Hepatocyte (in vitro differentiated cells): ENCODE data around the gene AMFR. TPM values are rescaled to one million over a fixed set of nuclear protein-coding genes. Genes with fewer than 3 reads are reported as not detected.

Experiments used
- DNase-seq: peaks from one replicate; pipeline ENCODE4 v3.0.0-alpha.2; 2016; ENCODE audit warnings: low spot score
- H2AFZ ChIP-seq: fragments of 200-600 bp; sonication (generic); 2 replicates; pipeline ENCODE4 v1.6.0; 2016; ENCODE audit warnings: antibody characterized with exemption, mild to moderate bottlenecking
- H3K27ac ChIP-seq: fragments of 200-600 bp; sonication (generic); 2 replicates; pipeline ENCODE4 v1.5.1; 2016; ENCODE audit warnings: mild to moderate bottlenecking
- H3K27me3 ChIP-seq: fragments of 200-600 bp; sonication (generic); 2 replicates; pipeline ENCODE4 v1.6.1; 2016
- H3K36me3 ChIP-seq: fragments of 200-600 bp; sonication (generic); replicated peaks from 2 replicates; pipeline ENCODE4 v1.5.1; 2016; ENCODE audit warnings: low read depth; ENCODE audit not compliant: insufficient read depth
- H3K4me1 ChIP-seq: fragments of 200-600 bp; sonication (generic); 2 replicates; pipeline ENCODE4 v1.5.1; 2016; ENCODE audit warnings: mild to moderate bottlenecking, moderate library complexity; ENCODE audit not compliant: insufficient read depth
- H3K4me2 ChIP-seq: fragments of 200-600 bp; sonication (generic); 2 replicates; pipeline ENCODE4 v1.6.0; 2016
- H3K4me3 ChIP-seq: fragments of 200-600 bp; sonication (generic); 2 replicates; pipeline ENCODE4 v1.5.1; 2016; ENCODE audit warnings: mild to moderate bottlenecking
- H3K79me2 ChIP-seq: fragments of 200-600 bp; sonication (generic); 2 replicates; pipeline ENCODE4 v1.6.0; 2017; ENCODE audit warnings: mild to moderate bottlenecking
- H3K9me2 ChIP-seq: fragments of 200-600 bp; sonication (generic); replicated peaks from 2 replicates; pipeline ENCODE4 v1.6.0; 2017; ENCODE audit warnings: mild to moderate bottlenecking; ENCODE audit not compliant: insufficient read depth
- H3K9me3 ChIP-seq: fragments of 200-600 bp; sonication (generic); 2 replicates; pipeline ENCODE4 v1.5.1; 2016; ENCODE audit warnings: low read depth, mild to moderate bottlenecking
- H4K20me1 ChIP-seq: fragments of 200-600 bp; sonication (generic); 2 replicates; pipeline ENCODE4 v1.6.0; 2016; ENCODE audit warnings: mild to moderate bottlenecking; ENCODE audit not compliant: insufficient read depth, poor library complexity, severe bottlenecking
- CTCF ChIP-seq: fragments of 200-600 bp; sonication (generic); IDR thresholded peaks from 2 replicates; pipeline ENCODE4 v1.5.1; 2016; ENCODE audit warnings: antibody characterized with exemption, mild to moderate bottlenecking; ENCODE audit not compliant: poor library complexity
- EZH2 ChIP-seq: fragments of 200-600 bp; sonication (generic); IDR thresholded peaks from 2 replicates; pipeline ENCODE4 v1.6.1; 2016; ENCODE audit warnings: antibody characterized with exemption, mild to moderate bottlenecking, borderline replicate concordance
- EZH2phosphoT487 ChIP-seq: fragments of 200-600 bp; sonication (generic); IDR thresholded peaks from one replicate; pipeline ENCODE4 v1.6.1; 2018; ENCODE audit warnings: antibody characterized with exemption, mild to moderate bottlenecking, low read depth, moderate library complexity; ENCODE audit not compliant: unreplicated experiment, severe bottlenecking
- WGBS: methylation state at CpG from one replicate; pipeline ENCODE4 v1.1.6; 2016; ENCODE audit warnings: low lambda C conversion rate; ENCODE audit errors: missing lambda C conversion rate; 5-methylcytosine and 5-hydroxymethylcytosine counted together
- polyA plus RNA-seq: library from polyadenylated mRNA; unstranded; fragments of >200 nt; fragmentation: Nextera tagmentation; extraction: Ambion mirVana; gene quantifications from 2 replicates; pipeline ENCODE4 v1.2.1, GENCODE V29; 2016
- total RNA-seq: library from RNA; depleted of rRNA; stranded (reverse); fragments of >200 nt; gene quantifications from 2 replicates; pipeline ENCODE4 v1.2.3, GENCODE V29; 2014

Gene AMFR
- total and polyA plus RNA-seq, 2 experiments from 2014 or later, result 67.2 to 135 TPM

- 91% methylated on average over 2 of the region's 2 CpGs for WGBS
- no peak for DNase-seq
- H3K79me2 ChIP-seq, result peaks cover 51% of the 10 kb centered on the region
- no peak overlapping the region for H3K4me2 ChIP-seq
- no peak overlapping the region for H3K4me3 ChIP-seq
- H3K27me3 ChIP-seq, result no peaks in the 10 kb centered on the region
- no peak overlapping the region for H3K27ac ChIP-seq
- TF ChIP-seq EZH2phosphoT487, result no peak
- no peak for TF ChIP-seq CTCF
- TF ChIP-seq EZH2, result no peak
- H3K9me2 ChIP-seq, result no peaks in the 10 kb centered on the region
- H3K9me3 ChIP-seq, result no peaks in the 10 kb centered on the region
- H2AFZ ChIP-seq, result no peak overlapping the region
- peaks cover 22% of the 10 kb centered on the region for H4K20me1 ChIP-seq
- peaks cover 13% of the 10 kb centered on the region for H3K4me1 ChIP-seq
- no peaks in the 10 kb centered on the region for H3K36me3 ChIP-seq
Observed at GRCh38 chr16:56411624-56412023, 13.7 kb downstream of the AMFR start.

GRCh38 chr16:56411123-56411522 lies 14.2 kb downstream of the AMFR start:
- Histone ChIP-seq H3K27ac (no peak overlapping the region), H3K27me3 (no peaks in the 10 kb centered on the region), H3K36me3 (no peaks in the 10 kb centered on the region), H3K79me2 (peaks cover 46% of the 10 kb centered on the region), H3K4me2 (no peak overlapping the region), H3K9me2 (no peaks in the 10 kb centered on the region), H2AFZ (no peak overlapping the region), H4K20me1 (peaks cover 17% of the 10 kb centered on the region), H3K4me3 (no peak overlapping the region), H3K9me3 (no peaks in the 10 kb centered on the region), H3K4me1 (peaks cover 13% of the 10 kb centered on the region)
- 83% methylated on average over 5 of the region's 5 CpGs for whole genome bisulfite sequencing
- TF ChIP-seq EZH2phosphoT487, result no peak
- no peak for TF ChIP-seq CTCF
- no peak for TF ChIP-seq EZH2
- DNase-seq, result no peak

- DNase-seq, result no peak
- whole genome bisulfite sequencing, result 88% methylated on average over 4 of the region's 4 CpGs
- H3K9me3 ChIP-seq, result no peaks in the 10 kb centered on the region
- H3K9me2 ChIP-seq, result no peaks in the 10 kb centered on the region
- H3K4me3 ChIP-seq, result no peak overlapping the region
- H3K36me3 ChIP-seq, result no peaks in the 10 kb centered on the region
- peaks cover 13% of the 10 kb centered on the region for H3K4me1 ChIP-seq
- no peak for TF ChIP-seq CTCF
- no peak for TF ChIP-seq EZH2phosphoT487
- no peak for TF ChIP-seq EZH2
- H2AFZ ChIP-seq, result no peak overlapping the region
- H3K79me2 ChIP-seq, result peaks cover 28% of the 10 kb centered on the region
- no peaks in the 10 kb centered on the region for H3K27me3 ChIP-seq
- peak overlapping the region; percentile 16 for H3K4me2 ChIP-seq
- H3K27ac ChIP-seq, result peak overlapping the region; percentile 91
- H4K20me1 ChIP-seq, result no peaks in the 10 kb centered on the region
Observed at GRCh38 chr16:56409195-56409594, 16.1 kb downstream of the AMFR start.
